ENCODE measurements around the gene SLC25A42. TPM values are rescaled to one million over a fixed set of nuclear protein-coding genes. Genes with fewer than 3 reads are reported as not detected.

SLC25A42 gene
- total RNA-seq, 2 donors from 2014 or later: 14.1 to 18.5 TPM

GRCh38 chr19:19155495-19156219, 91.9 kb downstream of the SLC25A42 start:
- Mint-ChIP-seq H3K9me3 (no peaks in the 10 kb centered on the region), H3K36me3 (ENCODE audit: low read depth) (peaks cover 13% of the 10 kb centered on the region), H3K4me3 (no peak overlapping the region), H3K27me3 (no peaks in the 10 kb centered on the region), H3K4me1 (no peaks in the 10 kb centered on the region), H3K27ac (no peak overlapping the region)
- ATAC-seq (replicated peaks): no peak

- ATAC-seq (replicated peaks): no peak
- H3K27me3 Mint-ChIP-seq: no peaks in the 10 kb centered on the region
- no peak overlapping the region for H3K4me3 Mint-ChIP-seq
- H3K9me3 Mint-ChIP-seq: no peaks in the 10 kb centered on the region
- no peak overlapping the region for H3K27ac Mint-ChIP-seq
- H3K36me3 Mint-ChIP-seq (ENCODE audit: low read depth): peaks cover 13% of the 10 kb centered on the region
- no peaks in the 10 kb centered on the region for H3K4me1 Mint-ChIP-seq
These were observed 94.0 kb downstream of the SLC25A42 start for GRCh38 chr19:19157808-19158207.

- Mint-ChIP-seq H3K4me3 (no peak overlapping the region), H3K9me3 (no peaks in the 10 kb centered on the region), H3K27ac (no peak overlapping the region), H3K4me1 (no peaks in the 10 kb centered on the region), H3K36me3 (ENCODE audit: low read depth) (peaks cover 13% of the 10 kb centered on the region), H3K27me3 (no peaks in the 10 kb centered on the region)
- ATAC-seq (replicated peaks): no peak
These were observed 95.7 kb downstream of the SLC25A42 start for GRCh38 chr19:19159534-19159933.

GRCh38 chr19:19160461-19161035, 96.8 kb downstream of the SLC25A42 start:
- Mint-ChIP-seq H3K27ac (no peak overlapping the region), H3K4me1 (no peaks in the 10 kb centered on the region), H3K9me3 (no peaks in the 10 kb centered on the region), H3K4me3 (no peak overlapping the region), H3K36me3 (ENCODE audit: low read depth) (peaks cover 13% of the 10 kb centered on the region), H3K27me3 (no peaks in the 10 kb centered on the region)
- no peak for ATAC-seq (replicated peaks)

- ATAC-seq (replicated peaks): no peak
- no peak overlapping the region for H3K4me3 Mint-ChIP-seq
- no peaks in the 10 kb centered on the region for H3K27me3 Mint-ChIP-seq
- no peaks in the 10 kb centered on the region for H3K9me3 Mint-ChIP-seq
- no peaks in the 10 kb centered on the region for H3K4me1 Mint-ChIP-seq
- peaks cover under 1% of the 10 kb centered on the region for H3K36me3 Mint-ChIP-seq (ENCODE audit: low read depth)
- no peak overlapping the region for H3K27ac Mint-ChIP-seq
These were observed 98.7 kb downstream of the SLC25A42 start for GRCh38 chr19:19162495-19162894.

Other genes with a start within 250 kb of the SLC25A42 start
- 10 to 100 TPM; 64.9 to 90.1 TPM for gene UPF1, start 232.0 kb upstream of the SLC25A42 start, total RNA-seq
- gene CERS1, start 167.8 kb upstream of the SLC25A42 start, total RNA-seq: not detected
- 100 to 1,000 TPM; 166 to 171 TPM for gene COPE, start 144.6 kb upstream of the SLC25A42 start, total RNA-seq
- 10 to 100 TPM; 33.7 to 54.4 TPM for gene DDX49, start 144.3 kb upstream of the SLC25A42 start, total RNA-seq
- 1 to 10 TPM in 1 of 2 donors, under 1 TPM in 1; 0.63 to 1.7 TPM for gene HOMER3, start 122.8 kb upstream of the SLC25A42 start, total RNA-seq
- 100 to 1,000 TPM; 120 to 128 TPM for gene SUGP2, start 30.5 kb upstream of the SLC25A42 start, total RNA-seq
- 10 to 100 TPM; 19.6 to 44.4 TPM for gene ARMC6, start 30.4 kb upstream of the SLC25A42 start, total RNA-seq
- 10 to 100 TPM; 21.0 to 22.4 TPM for gene TMEM161A, start 74.5 kb downstream of the SLC25A42 start, total RNA-seq
- gene MEF2B, start 106.3 kb downstream of the SLC25A42 start, total RNA-seq: 1 to 10 TPM in 1 of 2 donors, under 1 TPM in 1; 0.17 to 2.0 TPM
- 10 to 100 TPM; 14.9 to 28.2 TPM for gene BORCS8, start 128.2 kb downstream of the SLC25A42 start, total RNA-seq
- gene RFXANK, start 128.3 kb downstream of the SLC25A42 start, total RNA-seq: 10 to 100 TPM; 88.9 to 95.8 TPM
- 10 to 100 TPM; 39.5 to 50.9 TPM for gene NR2C2AP, start 139.4 kb downstream of the SLC25A42 start, total RNA-seq
- not detected for gene NCAN, start 148.0 kb downstream of the SLC25A42 start, total RNA-seq
- not detected for gene TM6SF2, start 209.3 kb downstream of the SLC25A42 start, total RNA-seq